Stimulated activated CD4-positive, alpha-beta T cell treated with anti-CD3 and anti-CD28 coated beads, Interleukin-2, amount 100 ng/mL, for 48 hours (primary cell): ENCODE measurements around the gene CBFB.
"Not testable (repeated sequence)": the region's sequence is repeated elsewhere in the genome, so short reads cannot be mapped to it uniquely, and the experiment has no call there.

Source experiments
- DNase-seq, 2 donors: peaks; one replicate each; pipeline ENCODE4 v3.0.0-alpha.2; 2020

The CBFB gene

DNA sequence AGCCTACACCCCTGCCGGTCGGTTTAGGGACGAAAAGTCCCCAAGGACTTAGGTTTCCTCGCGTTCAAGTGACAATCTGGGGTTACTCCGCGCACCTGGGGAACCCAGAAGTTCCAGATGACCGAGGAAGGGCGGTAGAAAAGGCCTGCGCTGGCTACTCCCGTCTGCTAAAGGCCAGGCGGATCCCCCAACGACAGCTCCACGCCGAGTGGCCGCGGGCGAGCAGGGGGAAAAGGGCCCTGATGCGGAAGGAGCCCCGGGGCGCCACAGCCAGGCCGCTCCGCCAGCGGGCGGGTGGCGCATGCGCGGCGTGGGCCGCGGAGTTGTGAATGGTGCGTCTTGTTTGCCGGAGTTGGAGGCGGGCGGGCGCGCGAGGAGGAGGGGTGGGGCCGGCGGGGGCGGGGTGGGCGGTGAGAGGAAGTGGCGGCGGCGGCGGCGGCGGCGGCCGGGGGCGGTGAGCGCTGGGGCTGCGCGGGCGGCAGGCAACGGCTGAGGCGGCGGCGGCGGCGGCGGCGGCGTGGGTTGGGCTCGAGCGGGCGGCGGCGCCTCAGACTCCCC is at the start of gene CBFB:
CBFB (plus strand) TSS at position 454 of the 558 bp plus-strand sequence. CDS start 259 bp downstream, outside the sequence.
- DNase-seq: peak; percentile 87 to 90

DNA sequence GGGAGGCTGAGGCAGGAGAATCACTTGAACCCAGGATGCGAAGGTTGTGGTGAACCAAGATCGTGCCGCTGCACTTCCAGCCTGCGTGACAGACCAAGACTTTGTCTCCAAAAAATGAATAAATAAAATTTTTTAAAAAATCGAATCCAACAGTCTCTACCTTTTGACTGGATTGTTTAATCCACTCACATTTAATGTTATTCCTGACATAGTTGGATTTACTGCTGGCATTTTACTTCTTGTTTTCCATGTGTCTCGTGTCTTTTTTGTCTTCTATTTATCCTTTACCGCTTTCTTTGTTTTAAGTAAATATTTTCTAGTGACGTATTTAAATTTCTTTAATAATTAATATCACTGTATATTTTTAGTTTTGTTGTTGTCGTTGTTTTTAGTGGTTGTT is 45.9 kb upstream of the CBFB start:
- no peak for DNase-seq

DNA sequence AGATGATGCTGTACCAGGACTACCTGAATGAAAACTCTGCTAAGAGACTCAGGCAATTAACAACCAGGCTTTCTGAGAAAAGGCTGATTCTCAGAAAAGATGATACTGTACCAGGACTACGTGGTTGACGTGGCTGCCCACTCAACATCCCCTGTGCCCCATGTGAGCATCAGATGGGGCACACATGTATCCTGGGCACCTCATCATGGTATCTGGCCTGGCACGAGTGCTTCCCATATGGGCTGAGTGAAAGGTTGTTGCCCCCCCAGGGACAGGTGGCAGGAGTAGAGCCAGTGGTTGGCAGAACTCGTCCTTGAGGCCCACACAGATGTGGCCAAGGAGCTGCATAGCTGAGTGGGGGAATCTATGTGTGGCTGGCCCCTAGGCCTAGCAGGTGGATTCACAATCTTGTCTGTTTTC is 44.0 kb upstream of the CBFB start:
- DNase-seq: peak; percentile 59 to 61

DNA sequence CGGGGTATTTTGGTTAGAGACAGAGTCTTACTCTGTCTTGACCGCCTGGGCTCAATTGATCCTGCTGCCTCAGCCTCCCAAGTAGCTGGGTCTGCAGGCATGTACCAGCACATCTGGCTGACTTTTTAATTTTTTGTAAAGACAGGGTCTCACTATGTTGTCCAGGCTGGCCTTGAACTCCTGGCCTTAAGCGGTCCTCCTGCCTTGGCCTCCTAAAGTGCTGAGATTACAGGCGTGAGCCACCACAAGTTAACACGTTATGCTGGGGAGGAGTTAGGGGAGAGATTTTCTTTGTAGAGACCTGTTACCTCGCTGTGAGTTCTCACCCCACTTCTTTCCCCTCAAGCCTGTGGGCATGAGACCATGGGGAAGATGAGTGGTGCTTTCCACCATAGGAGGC is 42.4 kb upstream of the CBFB start:
- no peak for DNase-seq

DNA sequence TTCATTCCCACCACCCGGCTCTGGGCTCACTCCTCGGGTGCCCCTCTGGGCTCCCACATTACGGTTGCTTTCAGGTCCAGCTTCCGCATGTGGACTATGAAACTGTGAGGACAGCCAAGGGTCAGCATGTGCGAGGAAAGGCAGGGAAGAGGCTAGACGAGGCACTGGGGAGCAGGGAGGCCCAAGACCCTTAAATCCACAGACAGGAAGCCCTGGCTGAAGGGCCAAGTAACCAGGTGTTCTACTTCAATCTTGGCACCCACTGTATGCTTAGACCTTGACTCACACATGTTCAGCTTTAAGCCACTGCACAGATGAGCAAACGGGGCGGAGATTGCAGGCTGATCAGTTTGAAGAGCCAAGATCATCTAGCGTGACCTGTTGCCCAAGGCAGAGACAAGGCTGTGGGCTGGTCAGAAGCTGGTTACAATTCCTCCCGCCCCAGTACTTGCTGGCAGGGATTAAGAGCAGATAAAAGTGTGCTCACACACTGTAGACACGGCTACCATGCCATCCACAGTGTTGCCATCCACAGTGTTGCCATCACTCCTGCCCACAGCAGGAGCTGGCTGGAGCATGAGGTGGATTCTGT is 40.7 kb upstream of the CBFB start, which contains the start of gene CES4A:
CES4A (plus strand) TSS at position 393 of the 592 bp plus-strand sequence; CDS start at position 577, 184 bp downstream.
- DNase-seq: no peak

DNA sequence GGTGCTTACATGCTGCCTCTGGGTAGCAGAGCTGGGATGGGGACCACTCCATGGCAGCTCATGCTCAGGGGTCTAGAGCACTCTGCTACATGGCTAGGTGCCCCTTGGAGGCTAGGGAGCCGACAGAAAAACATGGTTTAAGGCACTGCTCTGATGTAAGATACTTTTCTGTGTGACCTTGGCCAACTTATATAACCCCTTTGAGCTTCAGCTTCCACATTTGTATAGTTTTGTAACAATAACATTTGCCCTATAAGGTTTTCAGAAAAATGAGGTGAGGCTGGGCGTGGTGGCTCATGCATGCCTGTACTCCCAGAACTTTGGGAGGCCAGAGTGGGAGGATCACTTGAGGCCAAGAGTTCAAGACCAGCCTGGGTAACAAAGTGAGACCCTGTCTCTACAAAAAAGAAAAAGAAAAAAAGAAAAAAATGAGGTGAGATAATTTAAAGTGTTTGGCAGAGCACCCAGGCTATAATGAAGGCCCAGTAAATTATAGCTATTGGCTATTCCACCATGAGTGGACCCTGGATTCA is 37.3 kb upstream of the CBFB start:
- no peak for DNase-seq

DNA sequence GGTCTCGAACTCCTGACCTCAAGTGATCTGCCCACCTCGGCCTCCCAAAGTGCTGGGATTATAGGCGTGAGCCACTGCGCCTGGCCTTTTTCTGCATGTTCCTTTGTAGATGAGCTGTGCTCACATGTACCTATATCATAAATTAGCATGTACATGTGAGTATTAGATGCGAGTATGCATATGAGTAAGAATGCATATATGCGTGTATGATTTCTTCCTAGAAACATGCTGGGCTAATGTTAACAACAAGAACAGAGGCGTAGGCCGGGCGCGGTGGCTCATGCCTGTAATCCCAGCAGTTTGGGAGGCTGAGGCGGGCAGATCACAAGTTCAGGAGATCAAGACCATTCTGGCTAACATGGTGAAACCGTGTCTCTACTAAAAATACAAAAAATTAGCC is 35.4 kb upstream of the CBFB start:
- DNase-seq: not testable (repeated sequence)

DNA sequence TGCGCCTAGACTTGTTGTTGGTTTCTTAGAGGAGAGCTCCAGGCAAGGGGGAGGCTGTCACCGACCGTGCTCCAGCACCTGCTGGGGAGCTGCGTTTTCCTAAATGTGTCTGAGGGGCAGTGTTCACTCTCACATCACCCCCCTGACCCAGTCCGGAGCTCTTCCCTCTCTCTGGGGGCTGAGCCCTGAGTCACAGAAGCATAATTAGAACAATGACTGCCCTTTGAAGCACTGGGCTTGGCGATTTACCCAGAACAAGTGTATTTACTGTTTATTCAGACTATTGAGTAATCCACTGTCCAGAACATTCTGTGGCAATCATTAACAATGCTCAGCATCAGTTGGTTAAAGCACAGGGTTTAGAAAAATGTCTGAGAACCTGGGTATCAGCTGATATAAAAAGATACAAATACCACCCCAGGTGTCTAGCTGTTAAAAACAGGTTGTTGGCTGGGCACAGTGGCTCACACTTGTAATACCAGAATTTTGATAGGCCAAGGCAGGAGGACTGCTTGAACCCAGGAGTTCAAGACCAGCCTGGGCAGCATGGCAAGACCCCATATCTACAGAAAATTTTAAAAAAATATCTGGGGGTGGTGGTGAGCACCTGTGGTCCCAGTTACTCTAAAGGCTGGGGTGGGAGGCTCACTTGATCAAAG is 32.5 kb upstream of the CBFB start:
- no peak for DNase-seq

DNA sequence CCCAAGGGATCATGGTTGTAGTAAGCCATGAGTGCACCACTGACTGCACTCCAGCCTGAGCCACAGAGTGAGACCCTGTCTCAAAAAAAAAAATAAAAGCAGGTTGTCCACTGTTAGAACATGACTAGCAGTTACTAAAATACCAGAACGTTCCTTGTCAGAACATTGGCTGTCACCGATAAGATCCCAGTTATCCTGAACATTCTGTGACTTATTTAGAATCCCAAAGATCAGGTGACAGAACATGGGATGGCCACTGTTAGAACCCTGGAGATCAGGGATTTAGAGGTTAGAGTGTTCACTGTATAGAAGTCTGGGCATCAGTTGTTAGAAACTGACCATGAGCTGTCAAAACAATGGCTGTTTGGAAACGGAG is 32.0 kb upstream of the CBFB start:
- no peak for DNase-seq

DNA sequence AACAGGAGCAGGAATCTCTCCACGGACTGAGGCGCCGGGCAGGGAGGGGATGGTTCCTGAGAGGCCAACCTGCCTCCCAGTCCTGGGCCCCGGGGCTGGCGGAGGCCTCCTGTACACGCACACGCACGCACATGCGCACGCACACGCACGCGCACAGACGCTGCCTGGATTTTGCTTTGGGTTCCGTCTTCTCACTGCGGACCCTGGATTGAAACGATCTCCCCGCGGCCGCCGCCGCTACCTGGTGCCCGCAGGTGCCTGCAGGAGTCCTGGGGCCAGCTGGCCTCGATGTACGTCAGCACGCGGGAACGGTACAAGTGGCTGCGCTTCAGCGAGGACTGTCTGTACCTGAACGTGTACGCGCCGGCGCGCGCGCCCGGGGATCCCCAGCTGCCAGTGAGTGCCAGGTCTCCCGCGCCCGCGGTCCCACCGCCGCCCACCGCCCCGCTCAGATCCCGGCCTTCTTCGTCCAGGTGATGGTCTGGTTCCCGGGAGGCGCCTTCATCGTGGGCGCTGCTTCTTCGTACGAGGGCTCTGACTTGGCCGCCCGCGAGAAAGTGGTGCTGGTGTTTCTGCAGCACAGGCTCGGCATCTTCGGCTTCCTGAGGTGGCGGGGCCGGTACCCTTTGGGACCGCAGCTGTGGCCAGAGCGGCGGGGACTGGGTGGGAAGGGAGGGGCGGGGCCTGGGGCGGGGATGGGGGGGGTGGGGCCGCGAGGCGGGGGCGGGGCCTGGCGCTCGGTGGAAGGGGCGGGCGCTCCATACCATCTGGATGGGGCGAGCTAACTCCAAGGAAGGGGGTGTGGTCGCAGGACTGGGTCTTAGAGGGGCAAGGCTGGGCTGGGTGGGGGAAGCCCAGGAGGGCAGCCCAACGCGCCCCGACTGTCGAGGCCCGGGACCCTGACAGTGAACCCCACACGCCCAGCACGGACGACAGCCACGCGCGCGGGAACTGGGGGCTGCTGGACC is 28.3 kb upstream of the CBFB start:
- peak; percentile 42 to 51 for DNase-seq

DNA sequence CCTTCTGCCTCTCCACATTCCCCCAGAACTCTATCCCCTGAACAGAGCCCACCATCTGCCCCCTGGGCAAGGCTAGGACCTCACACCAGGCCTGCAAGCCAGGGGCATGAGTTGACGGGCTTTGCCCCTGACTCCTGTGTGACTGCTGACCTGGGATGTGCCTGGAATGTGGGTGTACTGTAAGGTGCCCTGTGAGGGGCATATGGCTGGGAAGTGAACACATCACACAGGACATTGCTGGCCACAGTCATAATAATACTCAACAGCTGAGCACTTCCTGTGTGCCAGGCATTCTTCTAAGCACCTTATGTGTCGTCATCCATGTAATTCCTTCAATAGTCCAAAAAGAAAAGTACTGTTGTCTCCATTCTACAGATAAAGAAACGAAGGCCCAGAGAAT is 27.2 kb upstream of the CBFB start:
- DNase-seq: no peak

DNA sequence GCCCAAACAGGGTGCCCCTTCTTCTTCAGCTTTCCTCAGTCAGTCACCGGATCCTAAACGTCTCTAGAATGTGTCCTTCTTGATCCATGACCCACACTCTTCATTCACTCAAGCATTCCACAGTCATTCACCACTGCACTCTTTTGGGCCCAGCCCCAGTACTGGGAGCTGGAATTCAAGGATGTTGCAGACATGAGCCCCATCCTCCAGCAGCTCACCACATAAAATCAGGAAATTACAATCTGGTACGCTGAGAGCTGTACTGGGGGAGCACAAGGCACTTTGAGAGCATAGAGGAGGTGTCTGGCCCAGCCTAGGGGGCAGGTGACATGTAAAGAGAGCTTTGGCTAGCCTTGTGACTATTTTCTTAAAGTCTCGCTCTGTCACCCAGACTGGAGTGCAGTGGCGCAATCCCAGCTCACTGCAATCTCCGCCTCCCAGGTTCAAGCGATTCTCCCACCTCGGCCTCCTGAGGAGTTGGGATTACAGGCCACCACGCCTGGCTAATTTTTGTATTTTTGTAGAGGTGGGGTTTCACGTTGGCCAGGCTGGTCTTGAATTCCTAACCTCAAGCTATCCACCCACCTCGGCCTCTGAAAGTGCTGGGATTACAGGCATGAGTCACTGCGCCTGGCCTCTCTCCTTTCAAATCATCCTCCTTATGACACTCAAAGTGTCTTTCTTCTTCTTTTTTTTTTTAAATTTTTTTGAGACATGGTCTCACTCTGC is 21.9 kb upstream of the CBFB start:
- DNase-seq: no peak

DNA sequence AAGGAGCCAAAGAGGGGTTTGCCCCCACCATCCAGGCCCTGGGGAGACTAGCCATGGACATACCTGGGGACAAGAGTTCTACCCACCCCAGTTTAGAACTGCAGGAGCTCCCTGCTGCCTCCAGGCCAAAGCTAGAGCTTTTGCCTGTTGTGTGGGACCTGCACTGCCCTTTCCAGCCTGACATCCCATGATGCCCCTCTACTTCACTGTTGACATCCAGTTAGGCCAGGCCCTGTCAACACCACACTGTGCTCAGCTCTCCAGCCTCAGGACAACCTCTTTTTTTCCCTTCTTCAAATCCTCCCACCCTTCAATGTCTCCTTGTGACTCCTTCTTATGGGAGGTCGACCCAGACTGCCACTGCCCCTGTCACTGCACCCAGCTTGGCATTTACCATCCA is 19.8 kb upstream of the CBFB start:
- no peak for DNase-seq

DNA sequence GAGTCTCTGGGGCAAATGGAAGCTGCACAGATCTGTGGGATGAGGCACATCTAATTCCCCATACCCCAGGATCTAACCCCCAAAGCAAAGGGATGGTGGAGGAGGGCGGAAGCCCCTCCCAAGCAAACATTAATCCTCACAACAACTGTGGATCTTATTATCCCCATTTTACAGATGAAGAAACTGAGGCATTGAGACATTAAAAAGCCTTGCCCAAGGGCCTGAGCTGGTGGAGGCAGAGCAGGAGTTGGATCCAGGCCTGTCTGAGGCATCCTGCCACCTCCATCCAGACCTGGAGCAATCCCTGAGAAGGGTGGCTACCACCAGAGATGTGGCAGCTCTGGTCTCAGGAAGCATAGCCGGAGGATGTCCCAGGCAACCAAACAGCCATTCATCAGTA is 17.7 kb upstream of the CBFB start:
- no peak for DNase-seq

DNA sequence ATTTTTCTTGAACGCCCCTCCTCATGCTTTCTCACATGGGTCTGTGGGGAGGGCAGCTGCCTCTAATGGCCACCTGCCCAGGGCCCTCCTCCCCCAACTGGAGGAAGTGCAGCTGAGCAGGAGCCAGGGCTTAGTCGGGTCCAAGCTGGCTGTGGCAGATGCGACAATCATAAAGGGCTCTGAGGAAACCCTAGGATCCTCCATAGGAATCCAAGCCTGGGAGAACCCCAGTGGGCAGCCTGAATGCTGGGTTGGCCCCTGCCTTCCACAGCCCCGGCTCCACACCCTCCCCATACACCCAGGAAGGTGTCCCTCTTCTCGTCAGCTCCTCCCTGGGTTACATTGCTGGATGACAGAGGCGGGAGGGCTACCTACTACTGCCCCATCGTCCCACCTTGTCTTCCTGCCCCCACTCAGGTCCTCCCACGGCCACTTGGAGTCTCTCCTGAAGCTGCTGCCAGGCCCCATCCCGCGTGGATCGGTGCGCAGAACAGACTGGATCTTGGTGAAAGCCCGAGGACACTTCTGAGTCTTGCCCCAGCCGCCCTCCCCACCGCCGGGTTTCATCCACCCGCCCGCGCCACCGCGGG is 15.6 kb upstream of the CBFB start:
- DNase-seq: no peak

DNA sequence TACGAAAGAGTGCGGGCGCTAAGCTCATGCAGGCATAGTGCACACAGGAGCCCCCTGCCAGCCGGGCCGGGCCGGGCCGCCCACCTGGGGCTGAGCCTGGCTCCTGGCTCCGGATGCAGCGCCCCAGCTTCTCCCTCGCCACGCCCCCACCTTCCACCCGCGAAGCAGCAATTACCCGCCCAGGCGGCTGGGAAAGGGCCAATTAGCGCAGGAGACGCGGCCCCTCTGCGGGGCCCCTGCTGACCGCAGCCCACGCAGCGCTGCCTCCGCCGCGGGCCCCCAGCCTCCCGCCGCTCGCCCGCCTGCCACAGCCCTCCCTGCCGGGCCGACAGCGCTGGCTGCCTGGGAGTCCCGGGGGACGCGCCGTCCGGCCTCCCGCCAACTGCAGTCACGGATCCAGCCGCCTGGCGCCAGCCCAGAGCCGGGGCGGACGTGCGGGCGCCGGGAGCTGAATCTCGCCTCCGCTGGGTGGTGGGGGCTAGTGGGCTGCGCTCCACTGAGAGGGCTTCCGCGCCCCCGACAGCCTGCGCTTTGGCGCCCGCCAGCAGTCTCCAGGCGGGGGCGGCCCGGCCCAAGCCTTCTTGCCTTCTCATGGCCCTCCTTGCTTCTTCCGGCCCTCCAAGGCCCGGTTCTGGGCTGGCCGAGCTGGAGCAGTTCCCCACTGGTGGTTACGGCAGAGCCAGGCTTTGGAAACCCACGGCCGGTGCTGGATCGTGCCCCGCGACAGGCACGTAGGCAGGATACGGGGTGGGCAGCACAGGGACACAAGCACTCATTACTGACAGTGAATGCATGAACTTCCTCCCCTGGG is 14.9 kb upstream of the CBFB start:
- DNase-seq: peak; percentile 76 to 78

DNA sequence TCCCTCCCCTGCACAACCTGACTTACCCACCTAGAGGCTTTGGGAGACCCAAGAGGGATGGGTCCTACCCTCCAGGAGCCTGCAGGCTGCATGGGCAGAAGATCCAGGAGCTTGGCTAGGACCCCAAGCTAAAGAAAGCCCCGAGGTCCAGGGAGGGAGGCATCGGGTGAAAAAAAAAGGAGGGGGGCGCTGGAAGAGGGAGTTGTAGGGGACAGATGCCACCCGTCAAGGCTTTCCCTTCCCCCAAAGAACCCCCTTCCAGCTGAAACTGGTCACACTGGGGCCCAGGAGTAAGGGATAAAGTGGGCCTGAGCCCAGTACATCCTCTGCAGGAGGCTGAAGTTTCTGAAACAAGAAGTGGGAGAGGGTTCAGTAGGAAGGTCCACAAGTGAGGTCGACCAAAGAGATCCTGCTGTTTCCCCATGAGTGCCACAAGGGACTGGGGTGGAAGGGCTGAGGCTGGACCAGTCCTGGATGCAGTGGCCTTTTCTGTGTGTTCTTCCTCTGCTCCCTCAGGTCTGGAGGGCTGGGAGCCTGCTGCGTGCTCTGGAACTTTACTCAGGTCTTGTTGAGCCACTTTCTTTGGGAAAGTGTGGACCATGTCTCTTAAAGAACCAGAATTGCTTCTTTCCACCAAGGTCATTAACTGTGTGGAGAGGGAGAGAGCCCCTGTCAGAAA is 14.2 kb upstream of the CBFB start:
- DNase-seq: no peak

DNA sequence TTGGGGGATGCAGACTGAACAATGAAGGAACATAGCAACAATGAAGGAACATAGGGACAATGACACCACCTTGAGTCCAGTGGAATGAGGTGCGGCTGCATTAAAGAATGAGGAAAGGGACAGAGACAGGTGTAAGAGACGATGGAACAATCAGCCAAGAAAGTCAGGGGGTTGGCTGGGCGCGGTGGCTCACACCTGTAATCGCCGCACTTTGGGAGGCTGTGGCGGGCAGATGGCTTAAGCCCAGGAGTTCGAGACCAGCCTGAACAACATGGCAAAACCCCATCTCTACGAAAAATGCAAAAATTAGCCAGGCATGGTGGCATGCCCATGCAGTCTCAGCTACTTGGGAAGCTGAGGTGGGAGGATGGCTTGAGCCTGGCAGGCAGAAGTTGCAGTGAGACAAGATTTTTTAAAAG is 13.6 kb upstream of the CBFB start:
- no peak for DNase-seq

DNA sequence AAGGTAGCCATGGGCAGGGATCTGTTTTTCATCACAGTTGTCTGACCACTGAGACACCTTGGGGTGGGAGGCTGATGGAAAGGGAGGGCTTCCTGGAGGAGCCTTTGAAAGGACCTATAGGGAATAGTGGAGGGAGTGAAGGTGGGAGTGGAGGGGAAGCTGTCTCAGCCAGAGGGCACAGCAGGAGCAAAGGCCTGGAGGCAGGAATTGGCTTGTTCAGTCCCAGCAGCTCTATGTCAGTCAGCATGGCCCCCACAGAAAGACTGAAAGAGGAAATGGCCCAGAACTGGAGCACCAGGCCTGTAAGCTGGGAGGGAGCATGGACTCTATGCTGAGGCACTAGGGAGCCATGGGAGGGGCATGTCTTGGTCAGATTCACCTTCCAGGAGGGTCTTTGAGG is 12.8 kb upstream of the CBFB start:
- no peak for DNase-seq

DNA sequence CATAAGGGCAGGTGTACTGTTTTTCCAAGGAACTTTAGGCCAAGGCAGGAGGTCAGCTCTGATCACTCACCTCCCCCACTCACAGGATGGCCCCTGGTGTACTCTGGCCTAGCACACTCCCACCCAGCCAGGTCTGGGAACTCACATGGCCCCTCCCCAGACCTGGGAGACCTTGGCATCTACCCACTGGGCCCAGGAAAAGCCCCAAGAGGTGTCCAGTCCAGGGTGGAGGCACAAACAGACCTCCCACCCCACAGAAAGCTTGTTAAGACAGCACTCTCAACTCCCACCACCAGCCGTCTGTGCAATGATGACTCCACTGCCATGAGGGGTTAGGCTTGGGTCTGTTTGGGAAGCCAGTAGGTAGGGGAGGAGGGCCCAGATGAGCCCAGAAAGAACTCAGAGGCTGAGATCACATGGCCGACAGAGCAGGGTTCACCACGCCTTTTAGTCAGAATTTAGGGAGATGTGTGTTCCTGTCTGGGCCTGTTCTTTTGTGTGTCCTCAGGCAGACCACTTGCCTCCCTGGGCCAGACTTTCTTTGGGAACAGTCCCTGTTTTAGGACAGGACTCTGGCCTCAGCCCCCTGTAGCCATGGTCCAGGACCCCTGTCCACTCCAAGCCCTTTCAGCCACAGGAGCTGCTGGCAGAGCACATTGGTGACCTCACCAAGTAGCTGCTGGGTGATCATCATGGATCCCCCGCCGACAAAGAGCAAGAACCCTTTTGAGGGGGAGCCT is 12.1 kb upstream of the CBFB start:
- DNase-seq: no peak
